ENCODE data around the gene ING3. TPM values are rescaled to one million over a fixed set of nuclear protein-coding genes. Genes with fewer than 3 reads are reported as not detected.

Gene ING3
- total and polyA plus RNA-seq, 9 donors, result 10.1 to 19.5 (median 17.0) TPM

DNA sequence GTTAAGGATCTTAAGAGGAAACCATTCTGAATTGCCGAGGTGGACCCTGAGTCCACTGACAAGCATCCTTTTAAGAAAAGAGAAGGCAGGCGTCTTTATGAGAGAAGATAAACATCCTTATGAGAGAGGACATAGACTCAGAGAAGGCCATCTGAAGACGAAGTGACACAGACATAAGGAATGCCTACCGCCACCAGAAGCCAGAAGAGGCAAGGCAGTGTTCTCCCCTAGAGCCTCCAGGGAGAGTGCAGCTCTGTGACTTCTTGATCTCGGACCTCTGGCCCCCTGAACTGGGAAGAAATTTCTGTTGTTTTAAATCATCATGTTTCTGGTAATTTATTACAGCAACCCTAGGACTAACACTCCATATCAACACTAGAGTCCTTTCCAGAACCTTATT lies 25.2 kb upstream of the ING3 start:
- Histone ChIP-seq H3K27me3 (no peaks in the 10 kb centered on the region), H3K4me3 (no peak overlapping the region), H3K27ac (no peak overlapping the region), H3K9me3 (no peaks in the 10 kb centered on the region), H3K36me3 (no peaks in the 10 kb centered on the region), H3K4me1 (ENCODE audit: insufficient read depth) (no peaks in the 10 kb centered on the region)
- intact Hi-C loops (cut with DNase I), result no loop called here
- TF ChIP-seq EP300 (IDR thresholded peaks at IDR 0.05) (no peak), POLR2A (IDR thresholded peaks at IDR 0.05) (no peak)
- TF ChIP-seq, protein P1, sequence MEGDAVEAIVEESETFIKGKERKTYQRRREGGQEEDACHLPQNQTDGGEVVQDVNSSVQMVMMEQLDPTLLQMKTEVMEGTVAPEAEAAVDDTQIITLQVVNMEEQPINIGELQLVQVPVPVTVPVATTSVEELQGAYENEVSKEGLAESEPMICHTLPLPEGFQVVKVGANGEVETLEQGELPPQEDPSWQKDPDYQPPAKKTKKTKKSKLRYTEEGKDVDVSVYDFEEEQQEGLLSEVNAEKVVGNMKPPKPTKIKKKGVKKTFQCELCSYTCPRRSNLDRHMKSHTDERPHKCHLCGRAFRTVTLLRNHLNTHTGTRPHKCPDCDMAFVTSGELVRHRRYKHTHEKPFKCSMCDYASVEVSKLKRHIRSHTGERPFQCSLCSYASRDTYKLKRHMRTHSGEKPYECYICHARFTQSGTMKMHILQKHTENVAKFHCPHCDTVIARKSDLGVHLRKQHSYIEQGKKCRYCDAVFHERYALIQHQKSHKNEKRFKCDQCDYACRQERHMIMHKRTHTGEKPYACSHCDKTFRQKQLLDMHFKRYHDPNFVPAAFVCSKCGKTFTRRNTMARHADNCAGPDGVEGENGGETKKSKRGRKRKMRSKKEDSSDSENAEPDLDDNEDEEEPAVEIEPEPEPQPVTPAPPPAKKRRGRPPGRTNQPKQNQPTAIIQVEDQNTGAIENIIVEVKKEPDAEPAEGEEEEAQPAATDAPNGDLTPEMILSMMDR (IDR thresholded peaks at IDR 0.05), result no peak
- WGBS, 3 donors, result 48 to 64% (median 61%) methylated on average over 5 of the region's 5 CpGs
- no peak for DNase-seq

DNA sequence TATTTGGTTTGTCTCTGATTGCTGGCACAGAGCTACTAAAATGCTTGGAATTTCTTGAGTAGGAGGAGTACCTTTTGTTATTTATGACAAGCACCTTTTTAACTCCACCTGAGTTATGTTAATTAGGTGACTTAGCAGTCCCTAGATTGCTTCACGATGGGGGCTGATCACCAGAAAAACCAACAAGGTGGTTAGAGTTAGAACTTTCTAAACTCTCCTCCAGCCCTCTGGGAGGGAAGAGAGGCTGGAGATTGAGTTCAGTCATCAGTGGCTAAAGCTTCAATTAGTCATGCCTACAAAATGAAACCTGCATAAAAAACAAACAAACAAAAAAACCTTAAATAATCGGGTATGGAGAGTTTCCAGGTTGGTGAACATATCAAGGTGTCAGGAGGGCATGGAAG lies 23.6 kb upstream of the ING3 start:
- Histone ChIP-seq H3K36me3 (no peaks in the 10 kb centered on the region), H3K27me3 (no peaks in the 10 kb centered on the region), H3K9me3 (no peaks in the 10 kb centered on the region), H3K27ac (no peak overlapping the region), H3K4me1 (ENCODE audit: insufficient read depth) (no peaks in the 10 kb centered on the region), H3K4me3 (no peak overlapping the region)
- TF ChIP-seq EP300 (IDR thresholded peaks at IDR 0.05) (no peak), POLR2A (IDR thresholded peaks at IDR 0.05) (no peak)
- TF ChIP-seq, protein P1 (IDR thresholded peaks at IDR 0.05), result no peak
- intact Hi-C loops (cut with DNase I), result no loop called here
- WGBS, 3 donors, result 41 to 50% (median 43%) methylated on average over 2 of the region's 2 CpGs
- no peak for DNase-seq

DNA sequence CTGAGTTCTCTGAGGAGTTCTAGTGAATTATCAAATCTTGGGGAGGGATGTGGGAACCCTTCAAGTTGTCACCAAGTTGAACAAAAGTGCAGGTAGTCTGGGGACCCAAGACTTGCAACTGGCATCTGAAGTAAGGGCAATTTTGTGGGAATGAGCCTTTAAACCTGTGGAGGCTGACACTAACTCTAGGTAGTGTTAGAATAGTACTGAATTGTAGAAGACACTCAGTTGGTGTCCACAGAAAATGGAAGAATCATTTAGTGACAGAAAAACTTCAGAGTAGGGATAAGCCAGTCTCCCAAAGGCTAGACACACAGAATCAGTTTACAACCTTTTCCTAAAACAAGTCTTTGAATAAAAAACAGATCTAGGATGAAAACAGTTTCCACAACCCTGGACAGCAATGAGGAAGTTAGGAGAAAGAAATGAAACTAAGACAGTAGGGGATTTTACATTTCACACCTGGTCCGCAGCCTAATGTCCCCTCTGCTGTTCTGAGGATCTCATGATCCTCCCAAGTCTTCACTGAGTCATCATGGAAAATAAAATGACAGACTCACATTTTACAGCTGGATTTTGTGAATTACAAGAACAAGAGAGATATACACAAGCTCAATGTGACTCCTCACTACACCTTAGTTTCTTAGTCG lies 23.0 kb upstream of the ING3 start:
- Histone ChIP-seq H3K4me1 (ENCODE audit: insufficient read depth) (no peaks in the 10 kb centered on the region), H3K4me3 (no peak overlapping the region), H3K27ac (no peak overlapping the region), H3K36me3 (no peaks in the 10 kb centered on the region), H3K9me3 (no peaks in the 10 kb centered on the region), H3K27me3 (no peaks in the 10 kb centered on the region)
- 87 to 89% (median 88%) methylated on average over 2 of the region's 2 CpGs for WGBS, 3 donors
- DNase-seq, result no peak
- intact Hi-C loops (cut with DNase I), result no loop called here
- TF ChIP-seq, protein P1 (IDR thresholded peaks at IDR 0.05), result no peak
- no peak for TF ChIP-seq EP300 (IDR thresholded peaks at IDR 0.05)
- no peak for TF ChIP-seq POLR2A (IDR thresholded peaks at IDR 0.05)

DNA sequence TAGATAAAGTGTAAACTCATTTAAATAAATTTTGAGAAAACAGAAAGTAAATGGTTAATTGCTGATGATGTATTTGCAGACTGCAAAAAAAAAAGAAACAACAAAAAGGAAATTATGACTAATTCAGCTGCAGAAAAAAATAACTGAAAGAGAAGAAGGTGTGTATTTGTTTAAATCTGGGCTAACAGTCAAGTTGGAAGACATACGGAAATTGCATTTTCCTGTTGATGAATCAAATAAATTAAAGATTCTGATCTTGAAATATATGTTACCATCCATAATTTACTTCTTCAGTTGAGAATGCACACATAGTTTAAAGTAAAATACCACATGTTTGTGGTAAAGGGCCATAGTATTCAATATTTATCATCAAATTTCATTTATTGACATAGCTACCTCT lies 19.3 kb upstream of the ING3 start:
- intact Hi-C loops (cut with DNase I), result no loop called here
- WGBS, 3 donors, result 53 to 60% (median 56%) methylated on average over 1 of the region's 1 CpG
- no peaks in the 10 kb centered on the region for H3K9me3 ChIP-seq

DNA sequence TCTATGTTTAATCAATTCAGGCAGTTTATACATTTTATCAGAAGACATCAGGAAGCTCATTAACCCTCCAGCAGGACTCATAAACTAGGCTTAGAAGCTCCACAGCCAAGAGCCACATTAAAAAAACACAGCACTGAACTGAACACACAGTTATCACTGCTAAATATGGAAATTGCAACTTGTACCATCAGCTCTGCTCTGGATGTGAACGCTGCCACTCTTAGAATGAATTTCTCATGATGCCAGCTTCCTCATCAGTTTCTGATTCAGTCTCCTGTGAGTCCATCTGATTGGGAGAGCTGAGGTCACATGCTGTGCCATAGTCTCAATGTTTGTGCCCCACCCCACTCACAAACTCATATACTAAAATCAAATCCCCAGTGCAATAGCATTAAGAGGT lies 17.1 kb upstream of the ING3 start:
- no peak for DNase-seq
- TF ChIP-seq POLR2A (IDR thresholded peaks at IDR 0.05) (no peak), EP300 (IDR thresholded peaks at IDR 0.05) (no peak)
- TF ChIP-seq, protein P1 (IDR thresholded peaks at IDR 0.05), result no peak
- no peaks in the 10 kb centered on the region for H3K4me1 ChIP-seq (ENCODE audit: insufficient read depth)
- intact Hi-C loops (cut with DNase I), result no loop called here
- H3K4me3 ChIP-seq, result no peak overlapping the region
- no peaks in the 10 kb centered on the region for H3K36me3 ChIP-seq
- no peak overlapping the region for H3K27ac ChIP-seq
- H3K9me3 ChIP-seq, result no peaks in the 10 kb centered on the region
- no peaks in the 10 kb centered on the region for H3K27me3 ChIP-seq
- WGBS, 3 donors, result 70 to 80% (median 74%) methylated on average over 1 of the region's 1 CpG

More for the DNA sequence above, 19.3 kb upstream of the ING3 start:
- Histone ChIP-seq H3K4me1 (ENCODE audit: insufficient read depth) (no peaks in the 10 kb centered on the region), H3K27me3 (no peaks in the 10 kb centered on the region), H3K36me3 (no peaks in the 10 kb centered on the region), H3K27ac (no peak overlapping the region), H3K4me3 (no peak overlapping the region)
- TF ChIP-seq POLR2A (IDR thresholded peaks at IDR 0.05) (no peak), EP300 (IDR thresholded peaks at IDR 0.05) (no peak)
- DNase-seq, result no peak

Data from ovary (tissue), 9 donors.